Myocyte (in vitro differentiated cells): ENCODE data around the gene MAST1. TPM values are rescaled to one million over a fixed set of nuclear protein-coding genes. Genes with fewer than 3 reads are reported as not detected.
"Not testable (repeated sequence)": the region's sequence is repeated elsewhere in the genome, so short reads cannot be mapped to it uniquely, and the experiment has no call there.

Experiments used
- DNase-seq: peaks from one replicate; pipeline ENCODE4 v3.0.0-alpha.2; 2012; ENCODE audit warnings: low read depth
- total RNA-seq: library from RNA; depleted of rRNA; stranded (reverse); fragments of >200 nt; gene quantifications from 2 replicates; pipeline ENCODE4 v1.2.3, GENCODE V29; 2014

Gene MAST1
- total RNA-seq, 1 donor from 2014 or later, result not detected

DNA sequence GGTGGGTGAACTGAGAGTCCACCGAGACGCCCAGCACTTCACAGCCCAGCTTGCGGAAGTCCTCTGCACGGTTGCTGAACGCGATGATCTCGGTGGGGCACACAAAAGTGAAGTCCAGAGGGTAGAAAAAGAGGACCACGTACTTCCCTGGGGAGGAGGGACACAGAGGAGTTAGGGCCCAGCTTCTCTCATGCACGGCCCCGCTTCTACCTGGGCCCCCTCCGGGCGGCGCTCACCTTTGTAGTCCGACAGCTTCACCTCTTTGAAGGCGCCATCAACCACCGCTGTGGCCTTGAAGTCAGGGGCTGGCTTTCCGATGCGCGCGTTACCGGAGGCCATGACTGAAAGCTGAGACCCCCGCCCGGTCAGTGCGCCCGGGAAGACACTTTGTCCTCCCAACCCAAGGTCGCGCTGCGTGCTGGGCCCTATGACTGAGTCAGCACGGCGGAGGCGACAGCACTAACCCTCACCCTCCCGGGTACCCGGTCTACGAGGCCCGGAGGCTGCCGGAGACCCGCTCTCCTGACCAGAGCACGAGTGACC lies 37.3 kb upstream of the MAST1 start:
- DNase-seq, result no peak

DNA sequence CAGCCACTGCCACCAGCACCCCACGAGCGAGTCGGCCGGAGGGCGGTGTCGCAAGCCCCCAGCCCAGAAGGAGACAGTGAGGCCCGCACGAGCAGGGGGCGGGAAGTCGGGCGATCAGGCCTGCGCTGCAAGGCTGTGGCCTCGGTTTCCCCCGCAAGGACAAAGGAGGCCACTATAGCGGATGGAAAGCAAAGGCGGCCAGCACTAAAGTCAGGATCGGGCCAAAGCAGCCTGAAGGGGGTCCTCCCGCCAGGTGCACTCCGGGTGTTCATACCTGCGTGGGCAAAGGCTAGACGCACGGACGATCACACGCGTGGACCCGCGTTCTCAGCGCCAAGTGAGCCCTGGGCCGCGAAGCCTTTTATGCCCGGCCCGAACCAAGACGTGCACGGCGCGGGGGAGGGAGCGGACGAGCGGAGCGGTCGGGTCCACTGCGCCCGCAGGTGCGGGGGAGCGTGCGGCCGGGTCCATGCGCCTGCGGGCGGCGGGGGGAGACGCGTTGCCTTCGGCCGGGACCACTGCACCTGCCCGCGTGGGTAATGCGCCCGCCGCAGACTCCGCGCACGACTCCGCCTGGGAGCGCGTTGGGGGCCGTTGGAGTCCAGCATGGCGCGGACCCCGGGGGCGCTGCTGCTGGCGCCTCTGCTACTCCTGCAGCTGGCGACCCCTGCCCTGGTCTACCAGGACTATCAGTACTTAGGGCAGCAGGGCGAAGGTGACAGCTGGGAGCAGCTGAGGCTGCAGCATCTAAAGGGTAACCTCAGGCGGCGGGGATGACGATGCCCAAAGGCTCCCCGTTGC lies 36.6 kb upstream of the MAST1 start, which contains the start of the genes PRDX2 and THSD8:
Gene PRDX2 (minus strand): TSS at position 335 of the 801 bp plus-strand sequence. CDS start 539 bp downstream, outside the sequence.
Gene THSD8 (plus strand): TSS at position 604 of the 801 bp plus-strand sequence. CDS start 3 bp downstream, at position 607.
- DNase-seq, result peak; percentile 63

DNA sequence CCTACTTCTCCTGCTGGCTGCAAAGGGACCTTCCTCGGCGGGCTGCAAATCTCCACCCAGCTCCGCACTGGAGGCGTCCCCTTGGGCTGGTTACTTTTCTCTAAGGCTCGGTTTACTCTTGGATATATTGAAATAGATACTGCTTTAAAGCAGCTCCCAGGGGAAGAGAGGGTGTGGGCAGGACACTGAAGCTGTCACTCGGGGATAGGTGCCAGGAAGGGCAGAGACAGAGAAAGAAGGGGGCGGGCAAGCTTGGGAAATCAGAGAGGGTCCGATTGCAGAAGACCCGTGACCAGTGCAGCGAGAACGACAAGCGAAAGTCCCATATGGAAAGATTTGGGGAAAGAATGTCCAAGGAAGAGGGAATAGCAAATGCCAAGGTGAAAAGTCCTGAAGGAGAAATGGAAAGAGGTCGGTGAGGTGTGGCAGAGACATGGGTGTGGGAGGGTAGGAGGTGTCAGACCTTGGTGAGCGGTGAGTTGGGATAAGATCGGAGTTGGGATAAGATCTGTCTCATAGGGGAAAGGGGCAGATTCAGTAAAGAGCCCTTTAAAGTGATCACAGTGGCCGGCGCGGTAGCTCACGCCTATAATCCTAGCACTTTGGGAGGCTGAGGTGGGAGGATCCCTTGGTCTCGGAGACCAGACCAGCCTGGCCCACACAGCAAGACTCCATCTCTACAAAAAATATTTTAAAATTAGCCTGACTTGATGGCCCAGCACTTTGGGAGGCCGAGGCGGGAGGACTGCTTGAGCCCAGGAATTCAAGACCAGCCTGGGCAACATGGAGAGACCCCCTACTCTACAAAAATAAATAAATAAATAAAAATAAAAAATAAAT lies 35.8 kb upstream of the MAST1 start:
- DNase-seq, result no peak

- no peak for DNase-seq
These were observed 34.3 kb upstream of the MAST1 start for GRCh38 chr19:12804051-12804450.

GRCh38 chr19:12806242-12807081 lies 31.9 kb upstream of the MAST1 start, which contains the start of gene RNASEH2A:
TSS of gene RNASEH2A (plus strand) at chr19:12806584. CDS start at chr19:12806674, 90 bp downstream.
- peak; percentile 90 for DNase-seq

- DNase-seq, result no peak
These were observed 23.2 kb upstream of the MAST1 start for GRCh38 chr19:12815088-12815487.

DNA sequence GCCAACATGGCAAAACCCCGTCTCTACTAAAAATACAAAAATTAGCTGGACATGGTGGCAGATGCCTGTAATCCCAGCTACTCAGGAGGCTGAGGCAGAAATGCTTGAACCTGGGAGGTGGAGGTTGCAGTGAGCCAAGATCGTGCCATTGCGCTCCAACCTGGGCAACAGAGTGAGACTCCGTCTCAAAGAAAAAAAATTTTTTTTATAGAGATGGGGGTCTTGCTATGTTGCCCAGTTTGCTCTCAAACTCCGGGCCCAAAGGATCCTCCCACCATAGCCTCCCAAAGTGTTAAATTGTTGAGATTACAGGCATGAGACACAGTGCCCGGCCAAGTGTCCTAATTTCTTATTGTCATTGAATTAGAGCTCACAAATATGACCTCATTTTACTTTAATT lies 21.1 kb upstream of the MAST1 start:
- not testable (repeated sequence) for DNase-seq

GRCh38 chr19:12817810-12818209 lies 20.5 kb upstream of the MAST1 start:
- not testable (repeated sequence) for DNase-seq

DNA sequence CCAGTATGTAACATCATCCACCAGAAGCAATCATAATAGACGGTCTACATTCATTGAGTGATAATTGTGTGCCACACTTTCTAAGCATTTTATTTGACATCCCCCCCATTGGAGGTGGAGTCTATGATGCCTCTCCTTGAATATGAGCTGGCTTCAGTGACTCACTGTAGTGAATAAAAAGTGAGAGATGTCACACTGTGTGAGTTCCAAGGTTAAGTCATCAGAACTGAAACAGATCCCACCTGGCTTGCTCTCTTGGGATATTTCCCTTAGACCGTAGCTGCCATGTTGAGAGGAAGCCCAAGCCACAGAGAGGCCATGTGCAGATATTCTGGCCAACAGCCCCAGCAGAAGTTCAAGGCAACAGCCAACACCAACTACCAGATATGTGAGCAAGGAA lies 16.6 kb upstream of the MAST1 start:
- no peak for DNase-seq

DNA sequence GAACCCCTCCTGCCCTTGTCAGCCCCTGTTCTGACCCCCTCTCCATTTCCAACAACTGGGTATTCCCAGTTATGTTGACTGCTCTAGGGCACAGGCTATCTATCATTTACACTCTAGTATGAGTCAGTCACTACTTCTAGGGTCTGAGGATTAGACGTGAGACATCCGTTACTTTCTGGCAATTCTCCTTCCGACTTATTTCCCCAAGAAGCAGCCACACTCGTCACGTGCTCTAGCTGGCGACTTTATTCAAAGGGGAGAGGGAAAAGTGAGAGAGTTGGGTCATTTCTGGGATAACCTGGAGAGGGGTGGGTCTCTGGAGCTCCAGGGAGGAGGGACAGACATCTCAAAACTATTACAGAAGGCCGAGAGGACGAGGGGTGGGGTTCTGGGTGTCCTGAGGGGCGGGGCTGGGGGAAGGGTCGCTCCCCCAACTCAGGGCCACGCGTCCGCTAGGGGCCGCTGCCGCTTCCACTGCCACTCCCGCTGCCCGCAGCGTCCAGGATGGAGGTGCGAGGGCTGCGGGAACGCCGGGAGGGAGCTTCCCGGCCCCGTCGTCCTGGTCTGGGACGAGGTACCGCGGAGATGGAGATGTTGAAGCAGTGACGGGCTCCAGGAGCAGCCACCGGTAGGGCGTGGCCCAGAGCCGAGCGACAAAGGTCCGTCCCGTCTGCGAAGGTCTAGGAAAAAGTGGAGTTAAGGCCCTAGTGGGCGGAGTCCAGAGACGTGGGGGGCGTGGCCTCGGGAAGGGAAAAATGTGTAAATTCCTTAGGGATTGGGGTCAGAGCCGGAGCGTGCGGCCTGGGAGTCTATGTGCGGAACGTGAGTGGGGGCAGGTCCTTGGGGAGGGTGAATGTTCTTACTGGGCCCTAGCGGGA lies 12.8 kb upstream of the MAST1 start:
- DNase-seq, result no peak

DNA sequence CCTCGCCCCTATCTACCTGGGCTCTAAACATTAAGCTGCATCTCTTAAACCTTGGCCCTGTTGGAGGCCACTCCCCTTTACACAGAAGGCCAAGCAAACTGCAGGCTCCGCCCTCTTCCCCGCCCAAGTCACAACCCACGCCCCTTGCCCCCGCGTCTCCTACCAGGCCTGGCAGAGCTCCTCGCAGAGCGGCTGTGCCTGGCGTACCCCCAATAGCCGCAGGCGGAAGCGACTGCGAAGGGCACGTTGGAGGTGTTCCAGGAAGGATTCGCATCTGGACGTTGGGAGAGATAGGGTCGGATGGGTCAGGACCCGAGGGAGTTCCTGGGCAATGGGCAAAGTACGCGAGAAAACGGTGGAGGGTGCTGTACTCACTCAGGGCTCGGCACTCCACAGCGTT lies 9.8 kb upstream of the MAST1 start:
- DNase-seq, result no peak

DNA sequence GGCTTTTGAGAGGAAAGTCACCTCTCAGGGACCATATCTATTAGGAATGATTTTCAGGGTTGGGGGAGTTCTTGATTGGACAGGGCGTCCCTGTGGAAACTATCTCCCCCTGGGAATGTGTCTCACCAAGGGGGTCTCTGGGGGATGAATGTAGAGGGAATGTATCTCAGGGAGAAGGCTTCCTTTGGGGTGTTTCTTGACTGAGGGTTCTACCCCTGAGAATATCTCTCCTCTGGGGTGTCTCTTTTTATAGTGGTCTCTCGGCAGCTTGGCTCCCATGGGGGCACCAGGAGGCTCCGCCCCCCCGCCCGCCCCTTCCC lies 4.9 kb upstream of the MAST1 start:
- no peak for DNase-seq

- no peak for DNase-seq
These were observed 4.4 kb upstream of the MAST1 start for GRCh38 chr19:12833738-12834565.

GRCh38 chr19:12834566-12834943 lies 3.8 kb upstream of the MAST1 start, which contains the start of gene RTBDN:
TSS of gene RTBDN (minus strand) at chr19:12834579. CDS start at chr19:12829979, 4,600 bp downstream.
- no peak for DNase-seq

- DNase-seq, result no peak
These were observed 3.1 kb upstream of the MAST1 start for GRCh38 chr19:12834976-12835757.

- DNase-seq, result no peak
These were observed 1.8 kb upstream of the MAST1 start for GRCh38 chr19:12836529-12836863.

- no peak for DNase-seq
These were observed 1.1 kb upstream of the MAST1 start for GRCh38 chr19:12837225-12837624.
